Osteocyte (in vitro differentiated cells): ENCODE data around the gene MPZL3. TPM values are rescaled to one million over a fixed set of nuclear protein-coding genes. Genes with fewer than 3 reads are reported as not detected.

Experiments
- DNase-seq: peaks from one replicate; pipeline ENCODE4 v3.0.0; 2021; ENCODE audit warnings: mixed read lengths; ENCODE audit not compliant: unreplicated experiment; ENCODE audit errors: extremely low spot score
- H3K27ac Mint-ChIP-seq: one replicate; pipeline ENCODE4 v1.8.0; 2021; ENCODE audit warnings: mild to moderate bottlenecking, mixed read lengths; ENCODE audit not compliant: unreplicated experiment
- H3K27me3 Mint-ChIP-seq: one replicate; pipeline ENCODE4 v1.8.0; 2021; ENCODE audit warnings: mixed read lengths; ENCODE audit not compliant: unreplicated experiment
- H3K36me3 Mint-ChIP-seq: one replicate; pipeline ENCODE4 v1.8.0; 2021; ENCODE audit warnings: mixed read lengths; ENCODE audit not compliant: unreplicated experiment
- H3K4me1 Mint-ChIP-seq: one replicate; pipeline ENCODE4 v1.8.0; 2021; ENCODE audit warnings: mixed read lengths; ENCODE audit not compliant: unreplicated experiment
- H3K4me3 Mint-ChIP-seq: one replicate; pipeline ENCODE4 v1.8.0; 2021; ENCODE audit warnings: mild to moderate bottlenecking, moderate library complexity, mixed read lengths; ENCODE audit not compliant: unreplicated experiment
- H3K9me3 Mint-ChIP-seq: one replicate; pipeline ENCODE4 v1.8.0; 2021; ENCODE audit warnings: mixed read lengths; ENCODE audit not compliant: unreplicated experiment
- total RNA-seq: library from RNA; stranded (reverse); gene quantifications from 2 replicates; pipeline ENCODE4 v1.2.1, GENCODE V29; 2021
- TF ChIP-seq, protein P1 (sequence below): fragments of 200-600 bp; sonication (generic); IDR thresholded peaks from 2 replicates; pipeline ENCODE4 v1.5.0; 2021; ENCODE audit warnings: antibody characterized with exemption, mild to moderate bottlenecking, moderate library complexity

The MPZL3 gene
- total RNA-seq, 1 donor from 2014 or later = 0.40 TPM

DNA sequence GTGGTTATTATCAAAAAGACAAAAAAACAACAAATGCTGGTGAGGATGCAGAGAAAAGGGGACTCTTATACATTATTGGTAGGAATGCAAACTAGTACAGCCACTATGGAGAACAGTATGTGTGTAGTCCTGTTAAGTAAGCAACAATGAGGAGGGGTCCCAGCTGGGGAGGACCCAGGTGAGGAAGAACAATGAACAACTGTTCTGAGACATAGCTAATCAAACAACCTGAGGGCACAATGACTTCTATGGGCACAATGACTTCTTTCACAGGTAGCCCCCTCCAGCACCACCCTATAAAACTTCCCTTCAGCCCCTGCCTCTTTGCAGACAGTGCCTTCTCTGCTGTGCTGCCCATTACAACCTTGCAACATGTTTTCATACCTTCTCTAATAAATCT, 32.9 kb downstream of the MPZL3 start:
- DNase-seq = no peak

DNA sequence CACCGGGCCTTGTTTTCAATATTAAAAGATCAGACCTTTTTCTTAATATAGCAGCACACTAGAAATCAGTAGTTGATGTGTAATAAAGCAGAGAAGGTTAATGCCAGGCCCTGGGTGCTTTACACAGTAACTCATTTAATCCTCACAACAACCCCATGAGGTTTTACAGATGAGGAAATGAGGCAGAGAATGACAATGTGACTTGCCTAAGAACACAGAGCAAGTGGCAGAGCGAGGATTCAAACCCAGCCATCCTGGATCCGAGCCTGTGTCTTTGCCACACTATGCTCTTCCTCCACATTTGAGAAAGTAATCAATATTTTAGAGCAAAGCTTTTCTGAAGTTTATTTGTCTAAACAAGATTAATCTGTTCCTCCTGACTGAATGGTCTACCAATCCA, 34.6 kb downstream of the MPZL3 start:
- Mint-ChIP-seq H3K36me3 (no peaks in the 10 kb centered on the region), H3K27ac (no peak overlapping the region), H3K27me3 (peaks cover 51% of the 10 kb centered on the region), H3K4me3 (no peak overlapping the region), H3K4me1 (peaks cover 8% of the 10 kb centered on the region), H3K9me3 (no peaks in the 10 kb centered on the region)
- DNase-seq = no peak
- TF ChIP-seq, protein P1, sequence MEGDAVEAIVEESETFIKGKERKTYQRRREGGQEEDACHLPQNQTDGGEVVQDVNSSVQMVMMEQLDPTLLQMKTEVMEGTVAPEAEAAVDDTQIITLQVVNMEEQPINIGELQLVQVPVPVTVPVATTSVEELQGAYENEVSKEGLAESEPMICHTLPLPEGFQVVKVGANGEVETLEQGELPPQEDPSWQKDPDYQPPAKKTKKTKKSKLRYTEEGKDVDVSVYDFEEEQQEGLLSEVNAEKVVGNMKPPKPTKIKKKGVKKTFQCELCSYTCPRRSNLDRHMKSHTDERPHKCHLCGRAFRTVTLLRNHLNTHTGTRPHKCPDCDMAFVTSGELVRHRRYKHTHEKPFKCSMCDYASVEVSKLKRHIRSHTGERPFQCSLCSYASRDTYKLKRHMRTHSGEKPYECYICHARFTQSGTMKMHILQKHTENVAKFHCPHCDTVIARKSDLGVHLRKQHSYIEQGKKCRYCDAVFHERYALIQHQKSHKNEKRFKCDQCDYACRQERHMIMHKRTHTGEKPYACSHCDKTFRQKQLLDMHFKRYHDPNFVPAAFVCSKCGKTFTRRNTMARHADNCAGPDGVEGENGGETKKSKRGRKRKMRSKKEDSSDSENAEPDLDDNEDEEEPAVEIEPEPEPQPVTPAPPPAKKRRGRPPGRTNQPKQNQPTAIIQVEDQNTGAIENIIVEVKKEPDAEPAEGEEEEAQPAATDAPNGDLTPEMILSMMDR = no peak

More for the DNA sequence above, 32.9 kb downstream of the MPZL3 start:
- Mint-ChIP-seq H3K27me3 (peaks cover 49% of the 10 kb centered on the region), H3K27ac (no peak overlapping the region), H3K9me3 (no peaks in the 10 kb centered on the region), H3K4me1 (no peaks in the 10 kb centered on the region), H3K4me3 (no peak overlapping the region), H3K36me3 (no peaks in the 10 kb centered on the region)
- TF ChIP-seq, protein P1 = no peak

DNA sequence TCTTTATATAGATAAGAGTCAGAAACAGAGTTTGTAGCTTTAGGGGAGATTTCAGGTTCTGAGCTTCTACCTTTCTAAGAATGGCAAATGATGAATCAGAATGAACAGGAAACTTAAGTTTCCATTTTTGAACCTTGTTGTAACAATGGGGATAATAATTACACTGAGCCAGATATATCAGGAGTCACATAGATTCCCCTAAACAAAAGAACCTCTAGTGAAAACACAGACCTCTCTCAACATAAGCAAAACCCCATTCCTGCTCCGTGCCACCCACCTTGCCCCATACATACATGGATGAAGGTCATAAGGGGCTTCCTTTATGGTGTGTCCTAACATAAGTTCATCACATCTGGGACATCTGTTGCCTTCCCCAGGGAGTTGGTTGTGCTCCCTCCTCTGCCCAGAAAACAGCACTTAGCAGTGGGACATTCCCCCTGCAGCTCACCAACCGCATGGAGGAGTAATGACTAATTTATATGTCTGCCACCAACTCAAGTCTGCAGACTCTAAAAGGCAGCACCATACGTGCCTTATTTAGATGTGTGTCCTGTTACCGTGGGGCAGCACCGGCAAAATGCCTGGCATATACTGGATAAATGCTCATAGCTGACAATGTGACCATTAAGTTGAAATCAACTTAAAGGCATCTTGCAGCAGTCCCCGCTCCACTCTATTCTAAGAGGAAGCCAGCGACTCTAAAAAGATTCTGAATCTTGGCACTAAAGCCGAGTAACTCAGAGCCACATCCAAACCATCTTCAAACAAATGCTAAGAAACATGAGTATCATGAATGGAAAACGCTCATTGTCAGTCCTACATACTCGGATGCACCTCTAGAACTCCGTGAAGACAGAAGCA, 35.3 kb downstream of the MPZL3 start:
- no peak for DNase-seq
- H3K4me3 Mint-ChIP-seq = no peak overlapping the region
- no peaks in the 10 kb centered on the region for H3K36me3 Mint-ChIP-seq
- TF ChIP-seq, protein P1 = no peak
- peaks cover 51% of the 10 kb centered on the region for H3K27me3 Mint-ChIP-seq
- H3K9me3 Mint-ChIP-seq = no peaks in the 10 kb centered on the region
- no peak overlapping the region for H3K27ac Mint-ChIP-seq
- peaks cover 8% of the 10 kb centered on the region for H3K4me1 Mint-ChIP-seq

DNA sequence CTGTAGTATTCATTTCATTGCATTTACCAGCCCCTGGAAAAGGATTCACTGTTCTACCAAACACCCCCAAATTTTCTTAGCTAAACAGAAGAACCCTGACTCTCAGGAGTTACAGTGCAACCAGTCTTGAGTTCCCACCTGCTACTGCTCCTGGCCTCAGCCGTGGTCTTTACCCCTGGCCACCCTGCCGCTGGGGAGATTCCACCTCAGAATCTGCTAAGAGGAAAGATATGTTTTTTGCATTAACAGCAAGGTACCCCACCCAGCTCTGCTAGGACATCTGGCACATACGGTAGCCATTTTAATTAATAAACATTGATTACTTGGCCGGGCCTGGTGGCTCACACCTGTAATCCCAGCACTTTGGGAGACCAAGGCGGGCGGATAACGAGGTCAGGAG, 36.4 kb downstream of the MPZL3 start:
- H3K27me3 Mint-ChIP-seq = peaks cover 56% of the 10 kb centered on the region
- H3K4me3 Mint-ChIP-seq = no peak overlapping the region
- no peaks in the 10 kb centered on the region for H3K9me3 Mint-ChIP-seq
- no peaks in the 10 kb centered on the region for H3K36me3 Mint-ChIP-seq
- TF ChIP-seq, protein P1 = no peak
- no peak overlapping the region for H3K27ac Mint-ChIP-seq
- DNase-seq = no peak
- peaks cover 12% of the 10 kb centered on the region for H3K4me1 Mint-ChIP-seq

DNA sequence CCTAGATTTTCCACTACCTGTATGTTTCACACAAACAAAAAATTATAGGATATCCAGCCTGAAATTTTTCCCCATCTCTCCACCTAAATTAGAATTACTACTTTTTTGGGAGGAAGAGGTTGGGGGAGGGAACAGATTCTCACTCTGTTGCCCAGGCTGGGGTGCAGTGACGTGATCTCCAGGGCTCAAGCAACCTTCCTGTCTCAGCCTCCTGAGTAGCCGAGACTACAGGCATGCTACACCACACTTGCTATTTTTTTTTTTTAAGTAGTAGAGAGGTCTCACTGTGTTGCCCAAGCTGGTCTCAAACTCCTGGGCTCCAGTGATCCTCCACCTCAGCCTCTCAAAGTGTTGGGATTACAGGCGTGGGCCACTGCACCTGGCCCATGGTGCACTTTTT, 36.9 kb downstream of the MPZL3 start:
- H3K36me3 Mint-ChIP-seq = no peaks in the 10 kb centered on the region
- peaks cover 59% of the 10 kb centered on the region for H3K27me3 Mint-ChIP-seq
- H3K4me1 Mint-ChIP-seq = peaks cover 12% of the 10 kb centered on the region
- H3K9me3 Mint-ChIP-seq = no peaks in the 10 kb centered on the region
- TF ChIP-seq, protein P1 = no peak
- DNase-seq = no peak
- no peak overlapping the region for H3K4me3 Mint-ChIP-seq
- H3K27ac Mint-ChIP-seq = no peak overlapping the region
